Fibroblast of mammary gland (primary cell): Measurements from ENCODE around the gene ATP13A2.

Experiments used
- DNase-seq: peaks from one replicate; pipeline ENCODE4 v3.0.0-alpha.2; 2010; ENCODE audit warnings: low read depth
- H3K4me3 ChIP-seq: 2 replicates; pipeline ENCODE4 v1.5.1; 2011; ENCODE audit warnings: low read depth, mild to moderate bottlenecking, low read length, moderate library complexity; ENCODE audit not compliant: control insufficient read depth
- CTCF ChIP-seq: conservative IDR thresholded peaks from 2 replicates; pipeline ENCODE4 v1.5.1; 2011; ENCODE audit warnings: low read depth, low read length, inconsistent platforms; ENCODE audit not compliant: control insufficient read depth, insufficient read depth

Gene ATP13A2

GRCh38 chr1:16972189-16972895 lies 39.4 kb downstream of the ATP13A2 start:
- DNase-seq = no peak
- H3K4me3 ChIP-seq = no peak overlapping the region
- TF ChIP-seq CTCF = no peak

- H3K4me3 ChIP-seq = no peak overlapping the region
- TF ChIP-seq CTCF = no peak
- peak; percentile 60 for DNase-seq
Measured at GRCh38 chr1:16971341-16972188, 40.2 kb downstream of the ATP13A2 start.

GRCh38 chr1:16970132-16970910 lies 41.4 kb downstream of the ATP13A2 start:
- DNase-seq = no peak
- H3K4me3 ChIP-seq = no peak overlapping the region
- no peak for TF ChIP-seq CTCF

- no peak for TF ChIP-seq CTCF
- no peak for DNase-seq
- no peak overlapping the region for H3K4me3 ChIP-seq
Measured at GRCh38 chr1:16969651-16970050, 42.1 kb downstream of the ATP13A2 start.

GRCh38 chr1:16969057-16969611 lies 42.6 kb downstream of the ATP13A2 start:
- DNase-seq = no peak

More at GRCh38 chr1:16969057-16969611, 42.6 kb downstream of the ATP13A2 start:
- H3K4me3 ChIP-seq = no peak overlapping the region
- no peak for TF ChIP-seq CTCF
